DMS153 (cell line): ENCODE measurements around the gene ZXDA.
"Not testable (repeated sequence)": the region's sequence is repeated elsewhere in the genome, so short reads cannot be mapped to it uniquely, and the experiment has no call there.

ENCODE experiments used
- DNase-seq: peaks from one replicate; lab custom pipeline; 2025; lab: John Stamatoyannopoulos, UW

ZXDA gene

GRCh38 chrX:57910287-57910912 is at the start of gene ZXDA:
Gene ZXDA (minus strand): TSS chrX:57910458. CDS start chrX:57910420, 38 bp downstream.
- not testable (repeated sequence) for DNase-seq

- no peak for DNase-seq
Observed at GRCh38 chrX:57952320-57952678, 42.0 kb upstream of the ZXDA start.

DNA sequence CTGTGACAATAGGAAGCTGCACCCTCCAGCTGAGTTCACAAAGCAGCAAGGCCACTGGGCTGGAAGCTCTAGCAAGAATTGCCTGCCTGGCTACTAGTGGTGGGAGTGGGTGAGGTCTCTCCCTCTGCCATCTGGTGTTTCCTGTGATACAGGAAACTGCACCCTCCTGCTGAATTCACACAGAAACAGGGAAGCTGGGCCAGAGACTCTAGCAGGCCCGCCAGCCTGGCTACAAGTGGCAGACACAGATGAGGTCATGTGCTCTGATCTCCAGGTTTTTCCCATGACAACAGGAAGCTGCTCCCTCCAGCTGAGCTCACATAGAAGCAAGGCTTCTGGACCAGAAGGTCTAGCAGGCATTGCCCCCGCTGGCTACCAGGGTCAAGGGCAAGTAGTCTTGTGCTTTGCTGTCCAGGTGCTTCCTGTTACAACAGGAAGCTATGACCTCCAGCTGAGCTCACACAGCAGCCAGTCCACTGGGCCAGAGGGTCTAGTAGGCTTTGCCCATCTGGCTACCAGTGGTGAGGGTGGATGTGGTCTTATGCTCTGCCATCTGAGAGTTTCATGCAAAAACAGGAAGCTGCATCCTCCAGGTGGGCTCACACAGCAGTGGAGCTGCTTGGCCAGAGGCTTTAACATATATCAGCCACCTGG is 41.5 kb upstream of the ZXDA start:
- DNase-seq = no peak

DNA sequence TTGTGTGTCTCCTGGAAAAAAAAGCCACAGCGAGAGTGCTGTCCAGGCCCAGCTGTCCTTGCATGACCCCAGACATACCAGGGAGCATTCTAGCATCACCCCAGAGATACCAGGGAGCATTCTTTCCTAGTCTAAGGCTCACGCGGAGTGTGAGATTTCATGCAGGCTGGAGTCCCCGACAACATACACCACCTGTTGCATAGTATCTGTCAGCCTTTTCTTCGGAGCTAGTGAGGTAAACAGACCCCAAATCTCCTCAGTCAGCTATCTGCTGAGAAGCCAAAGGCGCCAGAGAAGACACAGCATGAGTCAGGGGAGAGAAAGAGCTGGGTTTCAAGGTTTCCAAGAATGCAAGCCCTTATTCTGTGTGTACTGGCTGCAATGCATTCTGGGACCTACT is 23.1 kb upstream of the ZXDA start:
- no peak for DNase-seq

DNA sequence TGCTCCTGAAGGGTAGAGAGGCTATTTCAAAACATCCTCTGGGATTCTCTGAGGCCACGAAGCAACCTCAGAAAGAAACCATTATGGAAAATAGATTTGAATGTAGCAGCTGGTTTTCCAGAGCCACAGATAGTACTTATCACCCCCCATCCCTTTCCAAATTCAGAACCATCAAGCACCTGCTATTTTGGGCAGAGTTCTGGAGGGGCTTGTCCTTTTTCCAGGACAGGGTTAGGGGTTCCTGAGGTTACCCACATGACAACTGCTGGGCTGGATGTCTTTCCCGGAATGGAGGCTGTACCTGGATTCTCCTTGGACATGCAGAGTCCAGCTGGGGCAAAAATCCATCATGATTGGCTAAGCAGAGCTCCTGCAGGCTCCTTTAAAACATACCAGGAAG is 22.0 kb upstream of the ZXDA start:
- DNase-seq = no peak

- no peak for DNase-seq
Observed at GRCh38 chrX:57930051-57930450, 19.8 kb upstream of the ZXDA start.

- DNase-seq = no peak
Observed at GRCh38 chrX:57929373-57929772, 19.1 kb upstream of the ZXDA start.

DNA sequence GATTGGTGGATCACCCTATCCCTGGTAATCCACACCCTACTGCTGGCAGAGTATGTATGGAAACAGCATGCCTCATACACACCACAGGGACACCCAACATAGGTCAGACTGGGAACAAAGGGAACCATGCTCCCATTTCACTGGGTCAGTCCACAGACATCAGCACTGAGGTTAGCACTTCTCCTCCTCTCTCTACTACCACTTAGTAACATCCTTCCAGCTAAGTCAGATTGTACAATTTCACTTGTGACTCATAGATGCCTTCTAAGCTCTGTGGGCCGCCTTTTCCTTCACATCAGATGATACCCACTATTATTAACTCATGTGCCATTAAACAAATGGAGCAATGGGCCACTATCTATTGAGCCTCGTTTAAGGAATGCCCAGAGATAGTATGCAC is 15.5 kb upstream of the ZXDA start:
- no peak for DNase-seq

- no peak for DNase-seq
Observed at GRCh38 chrX:57918750-57919436, 8.6 kb upstream of the ZXDA start.

DNA sequence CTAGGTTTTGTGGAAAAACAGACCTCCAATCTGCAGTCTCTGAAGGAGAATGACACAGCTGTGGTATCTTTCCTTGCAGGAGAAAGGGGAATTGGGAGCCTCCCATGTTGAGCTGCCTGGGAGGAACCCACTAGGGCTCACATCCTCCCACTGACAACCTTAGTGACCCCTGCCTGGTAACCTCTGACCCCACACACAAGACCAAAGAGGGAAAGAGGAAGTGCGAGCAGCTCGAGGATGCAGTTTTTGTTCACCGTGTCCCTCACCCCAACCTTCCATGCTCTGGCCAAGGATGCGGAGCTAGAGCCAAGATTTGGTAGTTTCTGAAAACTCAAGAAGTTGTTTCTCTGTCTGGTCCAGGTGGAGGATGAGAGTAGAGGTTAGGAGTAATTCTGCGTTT is 5.4 kb upstream of the ZXDA start:
- no peak for DNase-seq

DNA sequence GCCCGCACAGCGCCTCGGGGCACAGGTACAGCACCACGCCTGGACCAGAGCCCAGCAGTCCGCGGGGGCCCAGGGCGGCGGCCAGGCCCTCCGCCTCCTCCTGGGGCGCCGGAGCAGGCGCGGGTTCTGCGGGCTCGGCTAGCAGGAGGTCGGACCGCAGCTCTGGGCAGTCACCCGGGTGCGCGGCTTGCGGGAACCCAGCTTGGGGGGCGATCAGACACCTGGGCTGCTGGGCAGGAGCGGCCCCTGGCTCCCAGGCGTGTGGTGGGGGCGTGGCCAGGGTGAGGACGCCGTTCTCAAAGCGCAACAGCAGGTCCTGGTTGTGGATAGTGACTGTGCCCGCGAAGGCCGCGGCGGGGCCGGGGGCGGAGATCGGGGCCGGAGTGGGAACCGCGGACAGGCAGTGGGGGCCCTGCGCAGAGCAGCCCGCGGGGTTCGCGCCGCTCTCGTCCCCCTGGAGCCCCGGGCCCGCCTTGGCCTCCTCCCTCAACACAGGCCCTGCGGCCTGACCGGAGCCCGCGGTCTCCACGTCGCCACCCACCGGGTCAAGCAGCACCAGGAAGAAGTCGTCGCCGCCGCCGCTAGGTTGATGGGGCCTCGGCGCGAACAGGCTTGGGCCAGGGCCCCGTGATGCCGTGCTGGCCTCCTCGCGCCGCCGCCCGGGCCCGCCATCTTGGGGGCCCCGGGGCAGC is 517 bp downstream of the ZXDA start:
- not testable (repeated sequence) for DNase-seq

DNA sequence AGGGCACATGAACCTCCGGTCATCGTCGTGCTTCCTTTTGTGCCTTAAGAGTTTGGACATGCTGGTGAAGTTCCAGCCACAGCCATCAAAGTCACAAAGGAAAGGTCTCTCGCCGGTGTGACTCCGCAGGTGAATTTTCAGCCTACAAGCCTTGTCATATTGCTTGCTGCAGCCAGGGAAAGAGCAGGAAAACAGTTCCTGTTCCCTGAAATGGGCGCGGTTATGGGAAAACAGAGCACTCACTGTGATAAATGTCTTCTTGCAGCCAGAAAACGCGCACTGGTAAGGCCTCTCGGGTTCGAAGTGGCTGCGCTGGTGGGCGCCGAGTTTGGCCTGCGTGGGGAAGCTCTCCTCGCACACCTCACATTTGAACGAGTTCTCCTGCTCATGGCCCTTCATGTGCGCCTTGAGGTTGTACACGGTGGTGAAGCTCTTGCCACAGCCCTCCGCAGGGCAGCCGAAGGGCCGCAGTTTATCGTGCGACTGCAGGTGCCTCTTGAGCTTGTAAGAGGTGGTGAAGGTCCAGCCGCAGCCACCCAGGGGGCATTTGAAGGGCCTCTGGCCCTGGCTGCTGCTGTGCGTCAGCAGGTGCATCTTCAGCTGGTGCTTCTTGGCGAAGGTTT is 1.2 kb downstream of the ZXDA start:
- not testable (repeated sequence) for DNase-seq

DNA sequence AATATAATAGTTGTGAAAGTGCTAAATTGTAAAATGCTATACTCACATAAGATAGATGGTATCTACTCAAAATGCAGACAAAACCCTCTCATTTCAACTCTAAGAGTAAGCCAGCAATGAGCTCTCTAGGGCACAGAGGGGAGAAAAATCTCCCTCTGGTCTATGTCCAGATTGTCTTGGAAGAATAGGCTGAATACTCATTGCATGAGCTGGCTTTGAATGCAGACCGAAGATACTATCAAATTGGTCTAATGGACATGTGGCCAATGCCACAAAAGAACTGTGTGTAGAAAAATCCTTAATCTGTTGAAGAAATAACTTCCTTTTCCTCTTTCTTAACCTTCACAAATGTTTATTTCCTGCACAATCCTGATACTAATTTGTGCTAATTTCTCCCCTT is 3.5 kb downstream of the ZXDA start:
- DNase-seq = no peak

DNA sequence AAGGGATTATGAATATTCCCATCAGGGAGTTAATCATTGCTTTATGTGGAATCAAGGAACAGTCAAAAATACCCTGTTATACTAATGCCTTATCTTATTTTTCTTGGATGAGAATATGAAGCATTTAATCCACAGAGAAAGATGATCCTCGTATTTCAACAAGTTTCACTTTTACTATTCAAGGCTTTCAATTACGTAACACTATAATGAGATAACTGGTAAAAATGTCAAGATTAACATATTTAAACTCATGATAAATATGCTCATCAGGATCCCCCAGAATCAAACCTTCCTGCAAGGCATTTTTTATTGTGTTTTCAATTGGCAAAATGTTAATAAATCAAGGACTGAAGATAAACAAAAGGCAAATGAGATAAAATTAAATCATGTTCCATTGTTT is 5.1 kb downstream of the ZXDA start:
- no peak for DNase-seq

GRCh38 chrX:57904176-57904880 is 5.9 kb downstream of the ZXDA start:
- DNase-seq = no peak

DNA sequence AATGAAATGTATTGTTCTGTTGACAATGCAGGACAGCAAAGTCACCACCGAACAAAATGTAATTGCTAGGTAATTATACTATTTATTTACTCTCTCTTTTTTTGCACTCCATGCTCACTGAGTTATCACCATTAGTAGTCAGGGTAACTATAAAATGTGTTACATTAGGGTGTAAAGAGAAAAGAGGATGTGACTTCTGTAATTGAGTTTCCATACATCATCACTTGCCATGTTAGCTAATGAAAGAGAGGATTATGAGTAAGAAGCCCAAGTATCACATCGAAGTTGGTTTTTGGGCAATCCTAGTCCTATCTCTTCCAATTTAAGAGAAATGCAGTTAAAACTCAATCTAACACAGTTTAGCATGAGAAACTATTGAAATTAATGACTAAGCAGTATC is 7.6 kb downstream of the ZXDA start:
- no peak for DNase-seq

- DNase-seq = no peak
Observed at GRCh38 chrX:57901466-57901865, 8.8 kb downstream of the ZXDA start.

GRCh38 chrX:57900975-57901374 is 9.3 kb downstream of the ZXDA start:
- no peak for DNase-seq

GRCh38 chrX:57899906-57900305 is 10.4 kb downstream of the ZXDA start:
- no peak for DNase-seq

DNA sequence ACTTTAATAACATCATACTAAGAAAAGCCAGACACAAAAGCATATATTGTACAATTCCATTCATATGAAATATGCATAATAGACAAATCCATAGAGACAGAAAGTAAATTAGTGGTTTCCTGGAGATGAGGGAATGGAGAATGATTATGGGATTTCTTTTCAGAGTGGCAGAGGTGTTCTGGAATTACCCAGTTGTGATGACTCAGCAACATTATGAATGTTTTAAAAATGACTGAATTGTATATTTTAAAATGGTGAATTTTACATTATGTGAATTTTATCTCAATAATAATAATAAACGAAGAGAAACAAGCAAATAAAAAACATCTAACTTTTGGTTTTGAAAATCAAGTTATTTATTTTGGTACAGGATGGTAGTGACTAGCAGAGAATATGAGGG is 11.2 kb downstream of the ZXDA start:
- DNase-seq = no peak

- DNase-seq = no peak
Observed at GRCh38 chrX:57871463-57871862, 38.8 kb downstream of the ZXDA start.
